DOHH2 (cell line): ENCODE data around the gene DUSP1.

Source experiments
- H3F3A ChIP-seq: fragments of 200-600 bp; sonication (generic), shearing (Covaris generic); 2 replicates; pipeline ENCODE4 v1.6.0; 2016; ENCODE audit warnings: antibody characterized with exemption, mild to moderate bottlenecking; ENCODE audit not compliant: control insufficient read depth, insufficient read depth
- H3K27ac ChIP-seq: fragments of 200-600 bp; sonication (generic); 2 replicates; pipeline ENCODE4 v1.5.1; 2014; ENCODE audit warnings: low read depth, mild to moderate bottlenecking, low read length, moderate library complexity
- H3K27me3 ChIP-seq: fragments of 200-600 bp; sonication (generic); 2 replicates; pipeline ENCODE4 v1.6.1; 2014; ENCODE audit warnings: mild to moderate bottlenecking, low read length, mixed read lengths; ENCODE audit not compliant: control insufficient read depth
- H3K36me3 ChIP-seq: fragments of 200-600 bp; sonication (generic); 2 replicates; pipeline ENCODE4 v1.6.1; 2014; ENCODE audit warnings: mild to moderate bottlenecking, low read length, moderate library complexity, mixed read lengths; ENCODE audit not compliant: control insufficient read depth
- H3K4me1 ChIP-seq: fragments of 200-600 bp; sonication (generic); 2 replicates; pipeline ENCODE4 v1.6.1; 2014; ENCODE audit warnings: mild to moderate bottlenecking, low read length, mixed read lengths; ENCODE audit not compliant: control insufficient read depth
- H3K4me2 ChIP-seq: fragments of 200-600 bp; sonication (generic); 2 replicates; pipeline ENCODE4 v1.6.0; 2014; ENCODE audit warnings: mild to moderate bottlenecking, low read length, moderate library complexity
- H3K4me3 ChIP-seq: fragments of 200-600 bp; sonication (generic); 2 replicates; pipeline ENCODE4 v1.5.1; 2014; ENCODE audit warnings: mild to moderate bottlenecking, low read length, mixed read lengths
- H3K79me2 ChIP-seq: fragments of 200-600 bp; sonication (generic); 2 replicates; pipeline ENCODE4 v1.6.1; 2014; ENCODE audit warnings: mild to moderate bottlenecking, low read length, mixed read lengths; ENCODE audit not compliant: control insufficient read depth
- H3K9me2 ChIP-seq: fragments of 200-600 bp; sonication (generic); replicated peaks from 2 replicates; pipeline ENCODE4 v1.6.1; 2014; ENCODE audit warnings: mild to moderate bottlenecking, low read length, mixed read lengths; ENCODE audit not compliant: control insufficient read depth
- H3K9me3 ChIP-seq: fragments of 200-600 bp; sonication (generic); 2 replicates; pipeline ENCODE4 v1.6.1; 2014; ENCODE audit warnings: antibody characterized with exemption, low read length, mixed read lengths; ENCODE audit not compliant: control insufficient read depth, insufficient read depth
- H4K20me1 ChIP-seq: fragments of 200-600 bp; sonication (generic); 2 replicates; pipeline ENCODE4 v1.6.0; 2014; ENCODE audit warnings: low read depth, mild to moderate bottlenecking, antibody characterized with exemption, low read length, moderate library complexity; ENCODE audit not compliant: control insufficient read depth, insufficient read depth
- EZH2phosphoT487 ChIP-seq: fragments of 200-600 bp; sonication (generic); IDR thresholded peaks from 2 replicates; pipeline ENCODE4 v1.6.1; 2017; ENCODE audit warnings: borderline replicate concordance, mild to moderate bottlenecking, antibody characterized with exemption, low read length, moderate library complexity, mixed read lengths
- TF ChIP-seq, protein P1 (sequence below): fragments of 200-600 bp; sonication (generic); IDR thresholded peaks from one replicate; pipeline ENCODE4 v1.5.1; 2014; ENCODE audit warnings: antibody characterized with exemption, mild to moderate bottlenecking, low read depth, low read length; ENCODE audit not compliant: poor library complexity, severe bottlenecking

The DUSP1 gene, protein sequence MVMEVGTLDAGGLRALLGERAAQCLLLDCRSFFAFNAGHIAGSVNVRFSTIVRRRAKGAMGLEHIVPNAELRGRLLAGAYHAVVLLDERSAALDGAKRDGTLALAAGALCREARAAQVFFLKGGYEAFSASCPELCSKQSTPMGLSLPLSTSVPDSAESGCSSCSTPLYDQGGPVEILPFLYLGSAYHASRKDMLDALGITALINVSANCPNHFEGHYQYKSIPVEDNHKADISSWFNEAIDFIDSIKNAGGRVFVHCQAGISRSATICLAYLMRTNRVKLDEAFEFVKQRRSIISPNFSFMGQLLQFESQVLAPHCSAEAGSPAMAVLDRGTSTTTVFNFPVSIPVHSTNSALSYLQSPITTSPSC

DNA sequence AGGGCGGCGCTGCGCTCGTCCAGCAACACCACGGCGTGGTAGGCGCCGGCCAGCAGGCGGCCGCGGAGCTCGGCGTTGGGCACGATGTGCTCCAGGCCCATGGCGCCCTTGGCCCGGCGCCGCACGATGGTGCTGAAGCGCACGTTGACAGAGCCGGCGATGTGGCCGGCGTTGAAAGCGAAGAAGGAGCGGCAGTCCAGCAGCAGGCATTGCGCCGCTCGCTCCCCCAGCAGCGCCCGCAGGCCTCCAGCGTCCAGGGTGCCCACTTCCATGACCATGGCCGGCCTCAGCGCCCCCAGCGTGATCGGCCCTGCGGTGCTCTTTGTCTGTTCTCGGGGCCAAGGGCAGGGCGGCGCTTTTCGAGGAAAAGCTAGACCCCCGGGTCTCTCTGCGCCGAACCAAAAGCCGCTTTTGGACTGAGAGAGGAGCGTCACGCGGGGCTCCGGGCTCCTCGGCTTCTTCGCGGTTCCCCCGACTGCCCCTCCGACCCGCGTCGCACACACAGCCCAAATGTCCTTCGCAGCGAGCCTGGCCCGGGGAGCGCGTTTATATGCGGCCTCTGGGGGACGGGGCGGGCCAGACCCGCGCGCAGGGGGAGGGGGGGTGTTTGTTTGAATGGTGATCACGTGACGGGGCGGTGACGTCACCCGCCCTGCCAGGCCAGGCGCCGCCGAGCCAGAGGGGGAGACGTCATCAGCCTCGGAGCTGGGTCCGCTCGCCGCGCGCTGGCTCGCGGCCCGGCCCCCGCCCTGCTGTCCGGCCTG is at the start of gene DUSP1:
Gene DUSP1, minus strand, starts transcription at position 521 of the 764 bp plus-strand sequence. Its CDS starts 243 bp downstream, at position 278.
- H3K9me3 ChIP-seq: no peaks in the 10 kb centered on the region
- peaks cover 3% of the 10 kb centered on the region; the same call in 1 of the 2 replicates for H3F3A ChIP-seq
- peaks cover 5% of the 10 kb centered on the region; the same call in 1 of the 2 replicates for H3K79me2 ChIP-seq
- H3K4me3 ChIP-seq: peak within 1 kb of the TSS; percentile 82
- TF ChIP-seq EZH2phosphoT487: no peak
- TF ChIP-seq, protein P1, sequence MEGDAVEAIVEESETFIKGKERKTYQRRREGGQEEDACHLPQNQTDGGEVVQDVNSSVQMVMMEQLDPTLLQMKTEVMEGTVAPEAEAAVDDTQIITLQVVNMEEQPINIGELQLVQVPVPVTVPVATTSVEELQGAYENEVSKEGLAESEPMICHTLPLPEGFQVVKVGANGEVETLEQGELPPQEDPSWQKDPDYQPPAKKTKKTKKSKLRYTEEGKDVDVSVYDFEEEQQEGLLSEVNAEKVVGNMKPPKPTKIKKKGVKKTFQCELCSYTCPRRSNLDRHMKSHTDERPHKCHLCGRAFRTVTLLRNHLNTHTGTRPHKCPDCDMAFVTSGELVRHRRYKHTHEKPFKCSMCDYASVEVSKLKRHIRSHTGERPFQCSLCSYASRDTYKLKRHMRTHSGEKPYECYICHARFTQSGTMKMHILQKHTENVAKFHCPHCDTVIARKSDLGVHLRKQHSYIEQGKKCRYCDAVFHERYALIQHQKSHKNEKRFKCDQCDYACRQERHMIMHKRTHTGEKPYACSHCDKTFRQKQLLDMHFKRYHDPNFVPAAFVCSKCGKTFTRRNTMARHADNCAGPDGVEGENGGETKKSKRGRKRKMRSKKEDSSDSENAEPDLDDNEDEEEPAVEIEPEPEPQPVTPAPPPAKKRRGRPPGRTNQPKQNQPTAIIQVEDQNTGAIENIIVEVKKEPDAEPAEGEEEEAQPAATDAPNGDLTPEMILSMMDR: peak; percentile 27
- peaks cover 9% of the 10 kb centered on the region; the same call in 1 of the 2 replicates for H3K36me3 ChIP-seq
- peak within 1 kb of the TSS; percentile 97 for H3K4me2 ChIP-seq
- H3K27me3 ChIP-seq: peaks cover 5% of the 10 kb centered on the region; the same call in 1 of the 2 replicates
- H4K20me1 ChIP-seq: no peaks in the 10 kb centered on the region
- no peaks in the 10 kb centered on the region for H3K9me2 ChIP-seq
- H3K4me1 ChIP-seq: peaks cover 25% of the 10 kb centered on the region
- H3K27ac ChIP-seq: peak within 1 kb of the TSS; percentile 35

DNA sequence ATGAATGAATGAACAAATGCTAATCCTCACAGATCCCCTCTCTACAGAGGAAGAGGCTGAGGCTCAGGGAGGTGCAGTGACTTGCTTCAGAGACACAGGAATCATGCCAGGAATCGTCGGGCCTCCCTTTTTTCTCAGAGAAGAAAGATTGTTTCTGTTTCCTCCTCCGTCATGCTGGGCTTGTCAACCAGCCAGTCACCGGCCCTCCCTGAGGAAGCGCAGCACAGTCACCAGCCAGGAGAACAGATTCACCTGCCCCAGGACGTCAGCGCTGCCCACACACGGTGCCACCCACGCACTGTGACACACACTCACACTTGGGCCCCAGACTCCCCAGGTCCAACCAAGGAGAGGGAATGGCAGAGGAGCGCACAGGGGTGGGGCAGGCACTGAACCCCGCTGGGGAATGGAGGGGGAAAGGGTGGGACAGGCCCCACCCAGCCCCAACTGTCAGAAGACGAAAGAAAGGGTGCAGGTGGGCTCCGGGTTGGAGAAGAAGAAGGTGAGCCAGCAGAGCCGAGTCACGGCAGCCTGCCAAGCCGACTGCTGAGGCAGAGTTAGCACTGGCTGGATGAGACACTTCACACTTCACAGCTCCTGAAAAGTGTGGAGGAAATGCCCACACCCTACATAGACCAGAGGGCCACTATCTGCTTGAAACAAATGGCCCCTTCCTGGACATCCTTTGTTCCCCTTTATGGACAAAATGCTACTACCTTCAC is 49.2 kb upstream of the DUSP1 start:
- Histone ChIP-seq H3K9me2 (no peaks in the 10 kb centered on the region), H3K4me3 (no peak overlapping the region), H3K4me2 (no peak overlapping the region), H3F3A (no peaks in the 10 kb centered on the region), H3K27ac (no peak overlapping the region), H3K27me3 (peaks cover 7% of the 10 kb centered on the region; the same call in 1 of the 2 replicates), H3K36me3 (no peaks in the 10 kb centered on the region), H3K4me1 (no peaks in the 10 kb centered on the region), H3K9me3 (peaks cover 2% of the 10 kb centered on the region; the same call in 1 of the 2 replicates), H3K79me2 (no peaks in the 10 kb centered on the region), H4K20me1 (no peaks in the 10 kb centered on the region)
- no peak for TF ChIP-seq EZH2phosphoT487
- TF ChIP-seq, protein P1: no peak

DNA sequence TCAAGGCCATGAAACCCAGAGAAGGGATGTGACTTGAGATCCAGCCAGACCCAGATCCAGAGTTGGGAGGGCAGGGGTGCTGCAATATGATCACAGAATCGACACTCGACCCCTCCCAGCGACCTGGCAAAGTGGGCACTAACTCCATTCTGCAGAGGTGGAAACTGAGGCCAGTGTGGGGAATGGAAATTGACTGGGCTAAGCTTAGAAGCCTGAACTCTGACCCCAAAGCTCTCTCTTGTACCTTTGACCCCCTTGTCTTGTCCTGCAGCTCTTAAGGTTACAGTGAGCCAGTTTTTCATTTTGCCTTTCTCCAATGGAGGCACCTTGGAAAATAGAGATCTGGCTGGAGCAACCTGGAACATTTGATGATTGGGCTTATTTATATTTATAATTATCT is 48.6 kb upstream of the DUSP1 start:
- peaks cover 7% of the 10 kb centered on the region; the same call in 1 of the 2 replicates for H3K27me3 ChIP-seq
- no peaks in the 10 kb centered on the region for H3K9me2 ChIP-seq
- H3K4me2 ChIP-seq: no peak overlapping the region
- no peaks in the 10 kb centered on the region for H3F3A ChIP-seq
- no peaks in the 10 kb centered on the region for H3K36me3 ChIP-seq
- H3K4me1 ChIP-seq: no peaks in the 10 kb centered on the region
- H3K79me2 ChIP-seq: no peaks in the 10 kb centered on the region
- H3K4me3 ChIP-seq: no peak overlapping the region
- no peak overlapping the region for H3K27ac ChIP-seq
- H4K20me1 ChIP-seq: no peaks in the 10 kb centered on the region
- TF ChIP-seq, protein P1: no peak
- no peak for TF ChIP-seq EZH2phosphoT487
- no peaks in the 10 kb centered on the region for H3K9me3 ChIP-seq
